PFSK-1 (cell line): ENCODE measurements around the gene COLEC12.

ENCODE experiments used
- FOXP2 ChIP-seq: optimal IDR thresholded peaks from 2 replicates; pipeline ENCODE3; 2011; ENCODE audit warnings: borderline replicate concordance, control low read depth, inconsistent platforms; ENCODE audit not compliant: insufficient read depth; ENCODE audit errors: extremely low read length, extremely low read depth
- POLR2AphosphoS5 ChIP-seq: IDR thresholded peaks from 2 replicates; pipeline ENCODE4 v1.6.1; 2012; ENCODE audit warnings: low read depth, mild to moderate bottlenecking, control low read depth, low read length, moderate library complexity
- SIN3A ChIP-seq: IDR thresholded peaks from 2 replicates; pipeline ENCODE4 v1.6.1; 2012; ENCODE audit warnings: mild to moderate bottlenecking, low read length, moderate library complexity, borderline replicate concordance; ENCODE audit not compliant: insufficient read depth
- TAF1 ChIP-seq: IDR thresholded peaks from 2 replicates; pipeline ENCODE4 v1.6.1; 2012; ENCODE audit warnings: low read length, control low read depth, borderline replicate concordance; ENCODE audit not compliant: insufficient read depth
- TF ChIP-seq, protein P1 (sequence below), 2 experiments: IDR thresholded peaks; 2 replicates each; pipeline versions ENCODE4 v1.6.1 to v1.8.0; 2011 to 2012; ENCODE audit warnings: low read depth in 2 of 2, low read length in 2 of 2, control low read depth in 1 of 2, inconsistent platforms in 1 of 2, mild to moderate bottlenecking in 1 of 2, moderate library complexity in 1 of 2; ENCODE audit not compliant: insufficient read depth in 1 of 2

COLEC12 gene

DNA sequence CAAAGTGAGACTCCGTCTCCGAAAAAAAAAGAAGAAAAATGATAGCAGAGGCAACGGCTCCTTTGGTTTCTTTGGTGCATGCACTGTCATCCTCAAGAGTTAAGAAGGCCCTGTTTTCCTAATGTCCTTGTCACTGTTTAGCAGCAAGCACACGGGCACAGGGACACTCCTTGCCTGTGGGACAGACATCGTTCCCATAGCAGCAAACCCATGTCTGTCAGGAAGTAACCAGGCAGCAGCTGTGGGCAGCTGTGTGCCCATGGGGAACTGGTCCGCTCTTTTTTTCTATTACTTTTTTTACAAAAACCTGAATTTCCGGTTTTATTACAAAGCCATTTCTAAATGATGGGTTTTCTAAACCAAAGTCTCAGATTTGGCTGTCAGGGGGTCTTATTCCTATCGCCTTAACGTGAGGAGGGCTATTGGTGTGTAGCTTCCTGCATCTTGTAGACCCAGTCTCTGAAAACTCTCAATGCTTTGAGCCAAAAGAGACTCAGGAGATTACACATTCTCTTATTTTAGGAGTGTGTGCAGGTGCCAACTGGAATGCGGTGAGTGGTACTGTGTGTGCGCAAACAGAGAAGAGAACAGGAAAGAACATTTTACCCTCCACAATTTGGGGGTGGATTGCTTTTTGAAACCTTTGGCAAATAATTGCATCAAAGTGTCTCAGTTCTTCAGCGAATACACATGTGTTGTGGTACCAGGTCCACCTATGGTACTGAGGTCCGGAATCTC, 109.6 kb downstream of the COLEC12 start:
- TF ChIP-seq, protein P1, sequence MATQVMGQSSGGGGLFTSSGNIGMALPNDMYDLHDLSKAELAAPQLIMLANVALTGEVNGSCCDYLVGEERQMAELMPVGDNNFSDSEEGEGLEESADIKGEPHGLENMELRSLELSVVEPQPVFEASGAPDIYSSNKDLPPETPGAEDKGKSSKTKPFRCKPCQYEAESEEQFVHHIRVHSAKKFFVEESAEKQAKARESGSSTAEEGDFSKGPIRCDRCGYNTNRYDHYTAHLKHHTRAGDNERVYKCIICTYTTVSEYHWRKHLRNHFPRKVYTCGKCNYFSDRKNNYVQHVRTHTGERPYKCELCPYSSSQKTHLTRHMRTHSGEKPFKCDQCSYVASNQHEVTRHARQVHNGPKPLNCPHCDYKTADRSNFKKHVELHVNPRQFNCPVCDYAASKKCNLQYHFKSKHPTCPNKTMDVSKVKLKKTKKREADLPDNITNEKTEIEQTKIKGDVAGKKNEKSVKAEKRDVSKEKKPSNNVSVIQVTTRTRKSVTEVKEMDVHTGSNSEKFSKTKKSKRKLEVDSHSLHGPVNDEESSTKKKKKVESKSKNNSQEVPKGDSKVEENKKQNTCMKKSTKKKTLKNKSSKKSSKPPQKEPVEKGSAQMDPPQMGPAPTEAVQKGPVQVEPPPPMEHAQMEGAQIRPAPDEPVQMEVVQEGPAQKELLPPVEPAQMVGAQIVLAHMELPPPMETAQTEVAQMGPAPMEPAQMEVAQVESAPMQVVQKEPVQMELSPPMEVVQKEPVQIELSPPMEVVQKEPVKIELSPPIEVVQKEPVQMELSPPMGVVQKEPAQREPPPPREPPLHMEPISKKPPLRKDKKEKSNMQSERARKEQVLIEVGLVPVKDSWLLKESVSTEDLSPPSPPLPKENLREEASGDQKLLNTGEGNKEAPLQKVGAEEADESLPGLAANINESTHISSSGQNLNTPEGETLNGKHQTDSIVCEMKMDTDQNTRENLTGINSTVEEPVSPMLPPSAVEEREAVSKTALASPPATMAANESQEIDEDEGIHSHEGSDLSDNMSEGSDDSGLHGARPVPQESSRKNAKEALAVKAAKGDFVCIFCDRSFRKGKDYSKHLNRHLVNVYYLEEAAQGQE (IDR thresholded peaks at IDR 0.05; ENCODE audit: insufficient read depth in 1 of 2, low read depth in 2 of 2, low read length in 2 of 2), result no peak
- TF ChIP-seq TAF1, result no peak
- no peak for TF ChIP-seq POLR2AphosphoS5

DNA sequence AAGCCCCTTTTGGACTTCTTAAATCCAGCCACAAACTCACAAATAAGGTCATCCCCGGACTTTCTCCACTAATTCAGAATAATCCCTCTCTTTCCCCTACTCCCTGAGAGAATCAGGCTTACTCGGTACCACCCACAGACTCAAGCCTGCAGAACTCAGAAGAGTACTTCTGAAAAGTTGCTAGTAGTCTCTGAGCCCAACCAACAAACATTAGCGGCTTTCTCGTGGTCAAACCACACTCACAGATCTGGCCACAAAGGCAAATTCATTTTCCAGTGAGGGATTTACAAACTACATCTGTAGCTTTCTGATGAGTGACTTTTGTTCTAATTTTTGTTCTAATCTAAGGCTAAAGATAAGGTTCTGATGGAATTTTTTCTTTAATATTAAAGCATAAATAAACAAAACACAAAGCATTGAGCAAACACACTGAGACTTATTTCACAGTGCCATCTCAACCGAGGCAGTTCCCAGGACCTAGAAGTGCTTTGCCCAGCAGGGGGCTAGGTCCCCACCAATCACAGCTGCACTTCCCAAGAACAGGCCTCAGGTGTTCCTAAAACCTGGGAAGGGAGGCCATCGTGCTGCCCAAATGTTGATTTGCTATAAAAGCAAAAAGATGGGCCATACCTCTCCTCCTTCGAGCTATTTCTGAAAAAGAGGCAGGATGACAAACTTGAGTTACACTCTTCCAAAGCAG, 110.7 kb downstream of the COLEC12 start:
- TF ChIP-seq, protein P1 (IDR thresholded peaks at IDR 0.05; ENCODE audit: insufficient read depth in 1 of 2, low read depth in 2 of 2, low read length in 2 of 2), result no peak
- TF ChIP-seq FOXP2 (no peak), SIN3A (no peak), POLR2AphosphoS5 (no peak), TAF1 (no peak)

DNA sequence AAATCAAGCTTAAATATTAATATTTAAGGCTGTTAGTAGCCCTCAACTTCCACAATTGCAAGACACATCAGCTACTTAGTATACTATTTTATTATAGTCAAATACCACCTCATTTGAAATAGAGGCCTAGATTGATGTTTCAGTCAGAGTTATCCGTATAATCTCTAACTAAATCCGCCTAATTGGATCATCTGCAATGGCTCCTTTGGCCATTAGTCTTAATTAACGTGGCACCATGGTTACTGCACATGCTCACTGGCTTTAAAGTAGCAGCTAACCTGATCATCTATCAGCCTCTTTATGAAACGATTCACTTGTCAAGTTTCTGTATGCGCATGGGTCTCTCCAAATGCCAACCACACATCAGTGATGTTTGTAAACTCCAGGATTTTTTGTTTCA, 112.3 kb downstream of the COLEC12 start:
- TF ChIP-seq TAF1 (no peak), SIN3A (no peak), POLR2AphosphoS5 (no peak), FOXP2 (no peak)
- TF ChIP-seq, protein P1 (IDR thresholded peaks at IDR 0.05; ENCODE audit: insufficient read depth in 1 of 2, low read depth in 2 of 2, low read length in 2 of 2), result no peak

DNA sequence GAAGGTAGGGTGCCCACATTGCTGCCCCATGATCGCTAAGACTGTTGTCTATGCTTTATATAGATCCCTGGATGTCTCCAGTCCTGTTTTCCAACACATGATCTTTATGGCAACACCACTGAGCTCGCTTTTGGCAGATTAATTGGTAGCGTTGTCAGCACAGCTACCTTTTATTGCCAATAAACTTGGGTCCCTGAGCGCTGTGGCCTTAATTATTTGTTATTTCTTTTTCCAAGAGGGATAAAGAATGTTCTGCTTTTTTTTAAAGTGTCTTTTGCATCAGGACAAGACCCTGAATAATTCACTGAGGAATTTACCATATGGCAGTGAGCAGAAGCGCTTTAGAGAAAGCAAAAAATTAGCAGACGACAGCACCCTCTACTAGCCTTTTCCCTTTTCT, 113.5 kb downstream of the COLEC12 start:
- TF ChIP-seq POLR2AphosphoS5, result no peak
- no peak for TF ChIP-seq TAF1
- TF ChIP-seq FOXP2, result no peak
- TF ChIP-seq, protein P1 (IDR thresholded peaks at IDR 0.05; ENCODE audit: insufficient read depth in 1 of 2, low read depth in 2 of 2, low read length in 2 of 2), result no peak
- TF ChIP-seq SIN3A, result no peak
